HG03354 (cell line): ENCODE measurements around the gene ANKRD6.

Experiments
- ATAC-seq: cut with Tn5 transposase; IDR thresholded peaks from one replicate; pipeline ENCODE4 v1.9.1; 2021; ENCODE audit warnings: mild to moderate bottlenecking; ENCODE audit not compliant: unreplicated experiment, poor library complexity, severe bottlenecking

The ANKRD6 gene

GRCh38 chr6:89585154-89585553, 152.2 kb downstream of the ANKRD6 start:
- ATAC-seq, result no peak

- ATAC-seq, result no peak
Measured at GRCh38 chr6:89589297-89590025, 156.5 kb downstream of the ANKRD6 start.

- ATAC-seq, result no peak
Measured at GRCh38 chr6:89590133-89590532, 157.2 kb downstream of the ANKRD6 start.

- no peak for ATAC-seq
Measured at GRCh38 chr6:89591745-89592144, 158.8 kb downstream of the ANKRD6 start.

GRCh38 chr6:89596056-89596455, 163.1 kb downstream of the ANKRD6 start:
- peak; percentile 95 for ATAC-seq

- ATAC-seq, result peak; percentile 35
Measured at GRCh38 chr6:89596484-89596883, 163.5 kb downstream of the ANKRD6 start.

- ATAC-seq, result no peak
Measured at GRCh38 chr6:89597372-89597771, 164.4 kb downstream of the ANKRD6 start.

- no peak for ATAC-seq
Measured at GRCh38 chr6:89597988-89598387, 165.0 kb downstream of the ANKRD6 start.

GRCh38 chr6:89599727-89600126, 166.8 kb downstream of the ANKRD6 start:
- no peak for ATAC-seq

GRCh38 chr6:89602166-89602565, 169.2 kb downstream of the ANKRD6 start:
- no peak for ATAC-seq

- ATAC-seq, result no peak
Measured at GRCh38 chr6:89604653-89605052, 171.7 kb downstream of the ANKRD6 start.

- ATAC-seq, result no peak
Measured at GRCh38 chr6:89605861-89606260, 172.9 kb downstream of the ANKRD6 start.

- peak; percentile 79 for ATAC-seq
Measured at GRCh38 chr6:89610149-89610642, 177.2 kb downstream of the ANKRD6 start.

GRCh38 chr6:89611666-89612065, 178.7 kb downstream of the ANKRD6 start:
- no peak for ATAC-seq

GRCh38 chr6:89612121-89612520, 179.2 kb downstream of the ANKRD6 start:
- no peak for ATAC-seq

- no peak for ATAC-seq
Measured at GRCh38 chr6:89613790-89614189, 180.8 kb downstream of the ANKRD6 start.

- ATAC-seq, result no peak
Measured at GRCh38 chr6:89615882-89616281, 182.9 kb downstream of the ANKRD6 start.

GRCh38 chr6:89616531-89616930, 183.6 kb downstream of the ANKRD6 start:
- no peak for ATAC-seq

- ATAC-seq, result no peak
Measured at GRCh38 chr6:89618026-89618425, 185.1 kb downstream of the ANKRD6 start.

- no peak for ATAC-seq
Measured at GRCh38 chr6:89619567-89619966, 186.6 kb downstream of the ANKRD6 start.

GRCh38 chr6:89623749-89624148, 190.8 kb downstream of the ANKRD6 start:
- no peak for ATAC-seq

GRCh38 chr6:89630488-89630887, 197.5 kb downstream of the ANKRD6 start:
- no peak for ATAC-seq
